OCI-LY1 (cell line): ENCODE measurements around the gene RAMP3.

ENCODE experiments used
- EZH2 ChIP-seq: fragments of 200-600 bp; sonication (generic), shearing (Covaris generic); IDR thresholded peaks from 2 replicates; pipeline ENCODE4 v1.8.0; 2017; ENCODE audit warnings: borderline replicate concordance, mixed run types, mild to moderate bottlenecking, antibody characterized with exemption, low read length, moderate library complexity, mixed read lengths
- TF ChIP-seq, protein P1 (sequence below): fragments of 200-600 bp; sonication (generic), shearing (Covaris generic); IDR thresholded peaks from 2 replicates; pipeline ENCODE4 v1.5.1; 2017; ENCODE audit warnings: mild to moderate bottlenecking, antibody characterized with exemption, low read length, moderate library complexity, mixed read lengths

DNA sequence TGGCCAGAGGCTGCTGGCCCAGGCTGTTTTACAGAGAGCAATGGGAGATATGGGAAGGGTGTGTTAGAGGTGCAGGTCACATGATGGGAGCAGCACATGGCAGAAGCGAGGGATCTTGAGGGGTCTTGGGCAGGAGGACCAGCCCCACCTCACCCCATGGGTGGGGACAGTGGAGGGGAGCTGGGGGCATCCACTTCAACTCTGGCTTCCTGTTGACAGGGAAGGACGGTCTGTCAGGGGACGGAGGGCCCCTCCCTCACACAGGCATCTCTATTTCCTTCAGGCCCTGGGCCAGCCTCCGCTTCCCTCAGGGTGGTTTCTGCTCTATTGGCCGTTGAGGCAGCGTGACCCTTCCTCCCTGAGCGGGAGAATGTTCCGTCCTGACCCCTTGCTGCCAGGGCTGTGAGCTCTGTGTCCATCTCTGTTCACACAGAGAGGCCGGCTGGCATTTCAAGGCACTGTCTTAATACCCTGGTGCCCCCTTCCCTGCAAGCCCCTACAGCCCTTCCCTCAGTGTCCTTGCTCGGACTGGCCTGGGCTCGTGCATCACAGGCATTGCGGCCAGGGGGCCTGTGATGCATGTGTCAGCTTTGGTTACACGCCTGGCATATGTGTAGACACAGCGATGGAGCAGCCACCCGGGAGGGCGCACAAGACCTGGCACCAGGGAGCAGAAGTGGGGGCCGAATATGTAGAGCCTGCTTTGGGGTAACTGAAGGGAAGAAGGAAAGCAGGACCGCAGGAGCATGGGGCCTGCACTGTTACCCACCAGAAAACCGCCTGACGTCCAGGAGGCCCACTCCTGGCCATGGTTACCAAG is 31.8 kb downstream of the RAMP3 start:
- TF ChIP-seq, protein P1, sequence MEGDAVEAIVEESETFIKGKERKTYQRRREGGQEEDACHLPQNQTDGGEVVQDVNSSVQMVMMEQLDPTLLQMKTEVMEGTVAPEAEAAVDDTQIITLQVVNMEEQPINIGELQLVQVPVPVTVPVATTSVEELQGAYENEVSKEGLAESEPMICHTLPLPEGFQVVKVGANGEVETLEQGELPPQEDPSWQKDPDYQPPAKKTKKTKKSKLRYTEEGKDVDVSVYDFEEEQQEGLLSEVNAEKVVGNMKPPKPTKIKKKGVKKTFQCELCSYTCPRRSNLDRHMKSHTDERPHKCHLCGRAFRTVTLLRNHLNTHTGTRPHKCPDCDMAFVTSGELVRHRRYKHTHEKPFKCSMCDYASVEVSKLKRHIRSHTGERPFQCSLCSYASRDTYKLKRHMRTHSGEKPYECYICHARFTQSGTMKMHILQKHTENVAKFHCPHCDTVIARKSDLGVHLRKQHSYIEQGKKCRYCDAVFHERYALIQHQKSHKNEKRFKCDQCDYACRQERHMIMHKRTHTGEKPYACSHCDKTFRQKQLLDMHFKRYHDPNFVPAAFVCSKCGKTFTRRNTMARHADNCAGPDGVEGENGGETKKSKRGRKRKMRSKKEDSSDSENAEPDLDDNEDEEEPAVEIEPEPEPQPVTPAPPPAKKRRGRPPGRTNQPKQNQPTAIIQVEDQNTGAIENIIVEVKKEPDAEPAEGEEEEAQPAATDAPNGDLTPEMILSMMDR, result no peak
- TF ChIP-seq EZH2, result no peak
